Measurements from ENCODE around the gene CATSPER3.

CATSPER3 gene

GRCh38 chr5:135028791-135029476, 61.2 kb downstream of the CATSPER3 start:
- in situ Hi-C loops (cut with MboI; ENCODE audit: low sequenced_read_pairs), result no loop called here

GRCh38 chr5:135029477-135030122, 61.9 kb downstream of the CATSPER3 start:
- in situ Hi-C loops (cut with MboI; ENCODE audit: low sequenced_read_pairs), result no loop called here

- in situ Hi-C loops (cut with MboI; ENCODE audit: low sequenced_read_pairs), result no loop called here
Measured at GRCh38 chr5:135030123-135030955, 62.6 kb downstream of the CATSPER3 start.

- in situ Hi-C loops (cut with MboI; ENCODE audit: low sequenced_read_pairs), result no loop called here
Measured at GRCh38 chr5:135030956-135031812, 63.5 kb downstream of the CATSPER3 start.

DNA sequence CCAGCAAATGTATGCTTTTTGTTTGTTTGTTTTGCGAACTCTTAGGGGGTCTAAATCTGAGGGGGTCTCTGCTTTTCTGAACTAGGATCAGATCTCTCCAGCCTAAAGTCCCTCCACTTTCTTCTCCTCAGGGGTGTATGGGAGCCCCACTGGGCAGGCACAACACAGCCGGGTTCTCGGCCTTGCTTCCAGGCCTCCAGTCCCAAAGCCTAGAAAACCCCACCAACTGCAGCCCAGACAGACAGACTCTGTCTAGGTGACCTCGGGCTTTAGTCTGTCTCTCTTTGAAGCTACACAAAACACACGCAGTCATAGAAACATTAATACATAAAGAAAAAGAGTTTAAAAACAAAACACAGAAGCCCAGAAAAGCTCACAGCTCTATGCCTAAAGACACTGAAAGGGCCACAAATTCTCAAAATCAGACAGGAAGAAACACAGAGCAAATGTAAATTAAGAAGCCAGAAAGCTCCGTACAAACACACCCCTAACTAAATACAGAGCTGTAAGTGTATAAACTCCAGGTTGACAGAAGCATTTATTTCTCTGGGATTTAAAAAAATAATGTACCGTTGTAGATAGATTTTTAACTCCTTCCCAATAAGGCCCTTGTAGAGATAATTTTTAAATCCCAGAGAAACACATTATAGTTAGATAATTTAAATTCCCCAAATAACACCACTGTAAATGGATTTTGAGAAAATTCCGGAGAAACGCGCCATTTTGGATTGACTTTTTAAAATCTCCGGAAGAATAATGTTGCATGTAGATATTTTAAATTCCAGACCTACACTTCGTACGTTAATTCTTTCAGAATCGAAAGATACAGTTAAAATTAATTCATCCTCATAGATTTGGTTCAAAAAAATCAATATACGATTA, 64.3 kb downstream of the CATSPER3 start:
- in situ Hi-C loops (cut with MboI; ENCODE audit: low sequenced_read_pairs), result no loop called here

DNA sequence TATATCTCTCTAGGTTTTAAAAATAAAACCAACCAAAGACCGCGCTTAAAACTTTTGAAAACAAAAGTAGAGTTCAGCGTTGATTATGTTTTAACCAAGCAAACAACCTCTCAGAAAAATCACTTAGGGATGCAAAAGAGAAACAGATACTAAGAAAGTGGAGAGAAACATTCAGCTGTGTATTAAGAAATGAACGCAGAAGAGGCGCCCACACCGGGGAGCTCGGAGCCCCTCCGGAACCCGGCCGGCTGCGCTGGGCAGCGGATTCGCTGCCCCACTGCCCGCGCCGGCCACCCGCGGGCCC, 64.9 kb downstream of the CATSPER3 start:
- in situ Hi-C loops (cut with MboI; ENCODE audit: low sequenced_read_pairs), result no loop called here

- in situ Hi-C loops (cut with MboI; ENCODE audit: low sequenced_read_pairs), result no loop called here
Measured at GRCh38 chr5:135032999-135033861, 65.5 kb downstream of the CATSPER3 start.

- in situ Hi-C loops (cut with MboI; ENCODE audit: low sequenced_read_pairs), result no loop called here
Measured at GRCh38 chr5:135033901-135034235, 66.2 kb downstream of the CATSPER3 start, which contains the start of gene PITX1. PITX1 (minus strand) TSS chr5:135034228; CDS start chr5:135033881, 347 bp downstream.

DNA sequence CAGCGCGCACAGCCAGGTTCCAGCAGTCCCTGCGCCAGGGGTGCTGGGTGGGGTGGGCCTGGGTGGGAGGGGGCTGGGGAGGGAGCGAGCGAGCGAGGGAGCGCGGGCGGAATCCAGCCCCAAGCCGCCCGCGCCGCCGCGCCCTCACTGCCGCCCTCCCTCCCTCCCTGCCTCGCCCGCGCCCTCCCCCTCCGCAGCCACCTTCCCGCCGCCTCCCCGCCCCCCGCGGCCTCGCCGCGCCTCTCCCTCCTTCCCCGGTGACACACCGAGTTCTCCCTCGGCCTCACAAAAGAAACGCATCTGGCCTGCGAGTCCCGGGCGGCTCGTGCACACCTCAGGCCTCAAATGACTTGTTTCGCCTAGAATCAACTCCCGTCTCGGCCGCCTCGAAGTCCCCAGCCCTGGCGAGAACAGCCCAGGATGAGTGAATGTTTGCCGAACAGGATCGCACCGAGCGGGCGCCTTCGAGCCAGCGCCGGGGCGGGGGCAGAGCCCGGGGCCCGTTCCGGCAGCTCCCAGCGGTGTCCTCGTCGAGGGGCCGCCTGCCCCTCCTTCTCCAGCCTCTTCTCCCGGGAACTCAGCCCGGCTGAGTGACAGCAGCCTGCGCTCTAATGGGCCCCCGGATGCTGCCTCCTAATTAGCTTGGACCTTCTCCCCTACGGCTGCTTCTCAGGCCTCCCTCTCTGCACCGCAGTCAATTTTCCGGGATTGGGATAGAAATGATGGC, 66.7 kb downstream of the CATSPER3 start:
- in situ Hi-C loops (cut with MboI; ENCODE audit: low sequenced_read_pairs), result no loop called here

GRCh38 chr5:135034963-135035677, 67.4 kb downstream of the CATSPER3 start:
- in situ Hi-C loops (cut with MboI; ENCODE audit: low sequenced_read_pairs), result no loop called here

- in situ Hi-C loops (cut with MboI; ENCODE audit: low sequenced_read_pairs), result no loop called here
Measured at GRCh38 chr5:135035678-135036030, 67.9 kb downstream of the CATSPER3 start.

GRCh38 chr5:135036405-135036804, 68.7 kb downstream of the CATSPER3 start:
- in situ Hi-C loops (cut with MboI; ENCODE audit: low sequenced_read_pairs), result no loop called here

DNA sequence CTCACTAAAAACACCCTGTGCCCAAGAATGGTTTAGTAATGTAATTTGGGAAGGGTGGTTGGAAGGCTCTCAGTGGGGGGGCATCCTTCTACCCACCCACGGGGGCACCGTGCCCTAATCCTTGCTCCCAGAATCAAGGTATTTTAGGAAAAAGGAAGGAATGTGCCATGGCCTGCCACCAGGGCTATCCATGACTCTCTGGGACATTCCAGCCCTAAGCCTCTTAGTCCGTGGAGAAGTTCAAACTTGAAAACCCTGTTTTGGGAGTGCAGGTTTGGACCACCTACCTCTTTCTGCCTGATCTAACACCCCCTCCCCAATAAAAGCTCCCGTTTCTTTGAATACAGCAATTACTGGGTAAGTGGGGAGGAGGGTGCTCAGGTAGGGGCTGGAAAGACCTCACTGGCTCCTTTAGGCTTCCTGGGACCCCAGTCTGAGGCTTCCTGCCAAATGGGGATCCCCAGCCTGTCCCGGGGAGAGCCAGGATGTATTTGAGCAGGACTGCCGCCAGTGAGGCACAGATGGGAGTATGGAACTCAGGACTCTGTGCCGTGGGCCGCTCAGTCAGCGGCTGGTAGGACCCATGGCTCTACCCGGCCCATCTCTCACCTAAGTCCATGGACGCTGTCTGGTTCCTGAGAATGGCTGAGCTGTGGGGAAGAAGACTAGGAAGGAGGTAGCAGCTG, 70.0 kb downstream of the CATSPER3 start:
- in situ Hi-C loops (cut with MboI; ENCODE audit: low sequenced_read_pairs), result no loop called here

DNA sequence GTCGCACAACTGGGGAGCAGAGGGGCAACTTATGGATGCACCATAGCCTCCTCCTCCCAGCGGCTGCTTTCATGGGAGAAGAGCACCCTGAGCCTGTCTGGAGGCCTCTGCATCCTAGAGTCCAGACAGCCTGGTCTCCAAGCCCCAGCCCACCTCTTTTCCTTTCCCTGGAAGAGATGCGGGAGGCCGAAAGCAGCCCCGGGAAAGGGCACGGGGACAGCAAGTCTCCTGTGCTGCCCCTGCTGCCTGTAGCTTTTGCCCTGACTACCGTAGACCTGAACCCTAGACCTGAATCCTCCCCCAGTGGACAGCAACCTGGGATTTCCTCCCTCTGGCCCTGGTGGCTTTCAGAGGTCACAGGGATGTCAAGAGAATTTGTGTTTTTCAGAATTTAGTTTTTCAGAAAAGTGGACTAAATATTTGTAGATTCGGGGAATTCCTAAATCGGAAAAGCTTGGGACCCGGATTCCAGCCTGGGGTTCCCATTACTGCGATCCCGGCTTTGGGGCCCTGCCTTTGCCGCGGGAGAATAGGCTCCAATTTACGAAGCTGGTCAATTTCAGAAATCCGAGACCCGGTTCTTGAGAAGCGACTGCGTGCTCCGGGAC, 70.6 kb downstream of the CATSPER3 start:
- in situ Hi-C loops (cut with MboI; ENCODE audit: low sequenced_read_pairs), result no loop called here

DNA sequence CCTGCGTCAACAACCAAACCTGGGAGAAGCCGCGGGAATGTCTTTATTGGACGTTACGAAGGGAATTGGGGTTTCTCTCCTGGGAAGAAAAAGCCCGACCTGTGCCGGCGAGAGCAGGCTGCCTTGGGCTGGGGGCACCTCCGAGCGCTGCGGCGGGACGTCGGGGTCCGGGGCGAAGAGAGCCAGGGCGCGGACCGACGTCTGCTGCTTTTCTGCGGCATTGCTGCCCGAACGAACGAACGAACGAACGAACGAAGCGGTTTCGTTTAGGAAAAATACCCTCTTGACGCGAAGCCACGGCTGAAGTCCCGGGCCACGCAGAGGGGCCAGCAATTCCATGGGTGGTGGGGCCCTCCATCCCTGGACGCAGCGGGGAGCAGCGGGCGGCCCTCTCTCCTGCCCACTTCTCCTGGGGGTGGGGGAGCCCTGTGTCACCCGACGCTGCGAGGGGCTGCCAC, 71.1 kb downstream of the CATSPER3 start:
- in situ Hi-C loops (cut with MboI; ENCODE audit: low sequenced_read_pairs), result no loop called here

GRCh38 chr5:135039271-135040033, 71.7 kb downstream of the CATSPER3 start:
- in situ Hi-C loops (cut with MboI; ENCODE audit: low sequenced_read_pairs), result no loop called here

All from HL-60/S4 treated with phorbol 12-myristate 13-acetate at 8.2 ng/mL for 4 days and 3 days (cell line).